ENCODE data around the gene SAXO1.

SAXO1 gene

DNA sequence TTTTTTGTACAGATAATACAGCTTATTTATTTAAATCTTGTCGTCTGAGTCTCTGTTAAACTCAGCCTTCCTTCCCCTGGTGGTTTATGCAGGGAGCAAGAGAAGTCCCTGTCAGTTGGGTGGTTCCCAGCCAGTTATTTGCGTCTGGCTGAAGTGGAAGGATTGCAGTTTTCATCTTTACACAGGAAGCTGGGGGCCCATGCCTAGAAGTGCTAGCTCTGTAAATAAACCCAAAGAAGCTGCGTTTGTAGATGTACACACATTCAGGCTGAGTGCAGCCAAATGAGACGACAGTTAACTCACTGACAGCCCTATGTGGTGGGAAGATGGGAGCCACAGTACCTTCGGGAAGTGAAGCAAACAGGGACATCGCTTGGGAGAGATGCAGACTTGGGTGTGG is 122.1 kb downstream of the SAXO1 start:
- DNase-seq (ENCODE audit: low read depth) = no peak

DNA sequence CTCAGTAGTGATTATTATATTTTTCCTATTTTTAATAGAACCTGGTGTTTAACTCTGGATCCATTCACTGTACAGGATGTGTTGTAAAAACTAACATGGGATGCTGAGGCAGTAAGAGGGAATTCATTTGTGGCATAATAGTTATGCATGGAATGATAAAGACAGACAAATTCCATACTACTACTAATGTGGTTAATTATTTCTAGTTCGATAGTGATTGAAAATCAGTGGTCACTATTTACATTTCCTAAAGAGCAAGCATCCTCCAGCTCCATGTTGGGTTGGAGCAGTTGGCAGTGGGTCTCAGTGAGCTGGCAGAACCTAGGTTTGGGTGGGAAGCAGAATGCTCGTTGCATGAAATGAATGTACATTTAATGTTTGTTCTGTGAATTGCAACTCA is 122.6 kb downstream of the SAXO1 start:
- no peak for DNase-seq (ENCODE audit: low read depth)

DNA sequence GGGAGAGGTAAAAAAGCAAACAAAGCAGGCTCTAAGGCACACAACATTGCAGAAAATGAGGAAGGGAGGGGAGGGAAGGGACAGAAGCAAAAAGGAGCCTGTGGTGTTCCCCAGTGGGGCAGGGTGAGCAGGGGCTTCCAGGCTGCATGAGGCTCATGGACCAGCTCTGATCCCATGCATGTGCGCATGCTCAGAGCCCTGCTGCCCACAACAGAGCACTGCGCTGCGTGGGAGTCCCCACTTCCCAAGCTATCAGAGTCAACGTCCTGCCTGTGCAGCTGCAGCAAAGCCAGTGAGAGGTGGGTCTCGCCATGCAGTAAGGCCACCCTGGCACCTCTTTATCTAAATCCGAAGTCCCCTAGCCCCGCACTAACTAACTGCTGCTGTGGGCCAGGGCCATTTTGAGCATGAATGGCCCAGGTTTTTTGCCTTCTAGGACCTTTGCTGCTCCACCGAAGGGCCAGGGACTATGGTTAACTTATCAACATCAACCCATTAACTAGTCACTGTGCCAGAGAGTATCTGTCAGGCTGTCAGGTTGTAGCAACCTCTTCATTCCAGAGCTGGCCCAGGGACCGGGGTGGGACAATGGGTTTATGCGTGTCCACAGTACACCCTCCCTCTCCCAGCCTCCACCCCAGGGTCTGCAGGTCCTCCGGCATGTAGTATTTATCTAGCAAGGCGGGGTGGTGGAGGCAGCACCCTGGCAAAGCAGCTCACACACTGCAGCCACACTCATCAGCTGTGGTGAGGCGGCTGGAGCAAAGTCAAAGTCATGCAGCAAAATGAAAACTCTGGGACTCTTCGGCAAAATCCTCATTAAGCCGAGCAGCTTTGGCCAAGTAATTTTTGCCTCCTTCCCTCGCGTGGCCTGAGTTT is 123.6 kb downstream of the SAXO1 start:
- no peak for DNase-seq (ENCODE audit: low read depth)

DNA sequence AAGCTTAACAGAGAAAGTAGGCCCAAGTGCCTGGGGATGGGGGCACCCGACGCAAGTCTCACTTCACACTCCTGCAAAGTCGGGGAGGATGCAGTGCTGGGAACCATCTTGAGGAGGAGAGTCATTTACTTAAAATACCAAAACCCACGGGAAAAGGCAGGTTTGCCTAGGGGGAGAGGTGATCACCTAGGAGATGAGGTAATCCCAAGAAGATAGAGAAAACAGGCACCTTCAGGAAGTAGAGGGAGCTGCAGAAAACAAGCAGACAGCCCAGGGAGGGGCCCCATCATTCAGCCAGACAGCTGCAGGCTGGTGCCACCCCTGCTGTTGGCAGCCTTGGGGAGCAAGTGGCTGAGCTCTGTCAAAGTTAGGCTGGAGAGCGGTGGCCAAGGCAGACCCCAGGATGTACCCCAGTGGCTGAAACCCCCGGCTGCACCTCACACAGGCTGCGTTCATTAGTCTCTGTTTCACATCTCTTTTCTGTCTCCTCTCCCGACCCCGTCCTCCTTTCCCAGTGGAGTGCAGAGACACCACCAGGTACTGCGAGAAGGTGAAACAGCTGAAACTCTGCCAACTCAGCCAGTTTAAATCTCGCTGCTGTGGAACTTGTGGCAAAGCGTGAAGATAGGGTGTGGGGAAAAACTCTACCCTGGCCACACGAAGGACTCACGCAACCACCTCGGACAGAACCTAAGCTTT is 124.9 kb downstream of the SAXO1 start:
- no peak for DNase-seq (ENCODE audit: low read depth)

DNA sequence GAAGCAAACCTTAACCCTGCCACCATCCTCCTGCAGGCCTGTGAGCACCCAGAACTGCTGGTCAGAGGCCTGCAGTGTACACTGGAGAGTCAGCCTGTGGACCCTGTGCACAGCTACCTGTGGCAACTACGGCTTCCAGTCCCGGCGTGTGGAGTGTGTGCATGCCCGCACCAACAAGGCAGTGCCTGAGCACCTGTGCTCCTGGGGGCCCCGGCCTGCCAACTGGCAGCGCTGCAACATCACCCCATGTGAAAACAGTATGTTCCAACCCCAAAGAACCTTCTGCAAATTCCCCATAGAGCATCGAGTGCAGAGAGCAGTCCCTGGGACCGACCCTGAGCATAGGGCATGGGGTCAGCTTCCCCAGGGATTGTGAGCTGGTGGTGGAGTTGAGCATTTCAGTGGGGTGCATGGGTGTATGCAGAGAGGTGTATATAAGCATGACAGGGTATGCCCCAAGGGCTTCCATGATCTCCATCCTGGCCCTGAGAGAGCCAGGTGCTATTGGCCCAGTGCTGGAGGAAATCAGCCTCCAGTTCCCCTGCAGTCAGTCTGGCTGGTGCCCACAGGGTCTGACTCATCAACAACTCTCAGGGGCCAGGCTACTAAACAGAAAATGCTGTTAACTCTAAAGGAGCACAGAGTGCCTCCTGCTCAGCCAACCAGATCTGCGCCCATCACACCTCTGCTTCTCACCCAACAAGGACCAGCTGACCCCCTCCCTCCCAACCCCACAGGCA is 126.2 kb downstream of the SAXO1 start:
- no peak for DNase-seq (ENCODE audit: low read depth)

DNA sequence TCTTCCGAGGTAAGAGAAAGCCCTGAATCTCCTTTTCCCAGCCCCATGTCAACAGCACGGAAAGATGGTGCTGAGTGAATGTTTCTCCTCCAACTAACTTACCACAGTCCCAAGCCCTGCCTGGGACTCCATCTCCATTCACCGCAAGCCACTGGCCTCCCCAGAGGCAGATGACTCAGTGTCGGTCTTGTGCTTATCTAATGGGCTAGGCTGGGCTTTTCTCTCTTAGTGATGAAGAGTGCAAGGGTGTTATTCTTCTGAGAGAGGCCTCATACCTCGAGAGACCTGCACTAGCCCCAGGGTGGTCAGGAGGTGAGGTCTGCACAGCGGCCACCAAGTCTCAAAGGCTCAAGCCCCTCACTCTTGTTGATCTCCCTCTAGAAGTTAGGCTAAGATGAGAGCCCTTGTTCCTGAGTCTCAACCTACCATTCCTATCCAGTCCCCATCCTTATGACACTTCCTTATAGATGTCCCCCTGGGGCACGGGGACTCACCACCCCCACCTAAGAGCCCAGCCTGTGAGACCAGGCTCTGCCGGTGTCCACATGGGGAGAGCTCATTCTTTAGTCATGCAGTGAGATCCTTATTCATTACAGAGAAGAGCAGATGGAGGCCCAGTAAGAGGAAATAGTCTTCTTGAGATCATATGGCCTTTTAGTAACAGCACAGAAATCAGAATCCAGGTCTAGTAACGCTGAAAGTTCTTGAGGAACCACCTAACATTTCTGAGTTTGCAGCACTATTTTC is 127.0 kb downstream of the SAXO1 start:
- no peak for DNase-seq (ENCODE audit: low read depth)

DNA sequence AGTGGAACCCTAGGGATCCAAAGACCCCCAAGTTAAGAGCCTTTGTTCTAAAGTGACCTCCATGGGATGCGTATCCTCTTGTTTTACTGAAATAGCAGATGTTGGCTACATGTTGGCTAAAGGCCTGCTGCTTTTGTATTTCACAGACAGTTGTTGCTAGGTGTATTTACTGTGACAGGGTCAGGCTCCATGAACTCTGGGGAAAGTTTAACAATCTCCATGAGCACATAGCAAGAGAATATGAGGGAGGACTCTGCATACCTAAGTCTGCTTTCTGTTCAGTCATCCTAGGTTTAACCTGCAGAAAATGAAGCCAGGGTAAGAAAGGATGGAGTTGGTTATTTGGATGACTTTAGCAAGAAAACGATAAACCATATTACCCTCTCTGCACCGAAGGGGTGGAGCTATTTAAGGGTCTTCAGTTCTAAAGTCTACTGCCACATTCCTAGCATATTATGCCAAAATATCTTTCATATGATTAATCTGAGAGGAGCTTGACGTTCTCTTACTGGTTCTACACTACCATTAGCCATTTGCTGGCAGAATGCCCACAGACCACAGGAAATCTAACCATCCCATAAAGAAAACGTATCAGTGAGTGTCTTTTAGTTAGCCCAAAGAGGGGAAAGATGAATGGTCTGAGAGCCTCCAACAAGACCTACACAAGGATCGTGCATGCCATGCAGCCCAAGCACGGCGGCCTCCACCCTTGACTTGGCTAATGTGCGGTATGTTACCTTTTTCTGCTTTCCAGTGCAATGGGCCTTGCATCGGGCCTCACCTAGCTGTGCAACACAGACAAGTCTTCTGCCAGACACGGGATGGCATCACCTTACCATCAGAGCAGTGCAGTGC is 127.8 kb downstream of the SAXO1 start:
- no peak for DNase-seq (ENCODE audit: low read depth)

DNA sequence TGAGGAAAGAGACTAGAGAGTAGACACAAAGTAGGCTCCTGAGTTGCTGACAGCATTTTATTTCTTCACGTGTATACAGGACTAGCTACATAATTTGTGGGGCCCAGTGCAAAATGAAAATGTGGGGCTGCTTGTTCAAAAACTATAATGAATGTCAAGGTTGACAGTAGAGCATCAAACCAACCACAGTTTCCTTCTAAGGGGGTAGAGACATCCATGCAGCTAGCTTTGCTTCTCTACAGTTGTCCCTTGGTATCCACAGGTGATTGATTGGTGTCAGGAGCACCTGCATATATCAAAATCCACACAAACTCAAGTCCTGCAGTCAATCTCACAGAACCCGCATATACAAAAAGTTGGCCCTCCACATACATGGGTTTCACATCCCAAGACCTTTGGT is 129.6 kb downstream of the SAXO1 start:
- DNase-seq (ENCODE audit: low read depth) = no peak

DNA sequence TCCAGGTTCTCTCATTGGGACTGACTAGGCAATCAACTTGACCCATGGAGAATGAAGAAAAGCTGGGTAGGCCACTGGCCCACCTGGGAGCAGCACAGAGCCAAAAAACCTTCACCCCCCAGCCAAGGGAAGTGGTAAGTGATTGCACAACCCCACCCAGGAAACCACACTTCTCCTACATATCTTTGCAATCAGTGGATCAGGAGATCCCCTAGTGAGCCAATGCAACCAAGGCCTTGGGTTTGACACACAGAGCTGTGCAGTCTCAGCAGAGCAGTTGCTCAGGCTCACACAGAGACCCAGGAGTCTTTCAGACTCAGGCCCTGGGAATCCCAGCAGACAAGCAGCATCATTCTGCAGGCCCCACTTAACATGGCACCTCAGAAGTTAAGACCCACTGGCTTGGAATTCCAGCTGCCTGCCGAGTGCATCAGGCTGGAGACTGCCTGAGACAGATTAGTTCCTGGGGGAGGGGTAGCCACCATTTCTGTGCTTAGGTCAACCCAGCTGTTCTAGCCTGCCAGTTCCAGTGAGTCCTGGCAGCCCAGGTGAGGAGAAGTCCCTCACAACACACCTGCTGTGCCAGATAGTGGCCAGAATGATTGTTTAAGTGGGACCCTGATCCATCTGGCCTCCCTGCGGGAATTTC is 136.4 kb downstream of the SAXO1 start:
- no peak for DNase-seq (ENCODE audit: low read depth)

DNA sequence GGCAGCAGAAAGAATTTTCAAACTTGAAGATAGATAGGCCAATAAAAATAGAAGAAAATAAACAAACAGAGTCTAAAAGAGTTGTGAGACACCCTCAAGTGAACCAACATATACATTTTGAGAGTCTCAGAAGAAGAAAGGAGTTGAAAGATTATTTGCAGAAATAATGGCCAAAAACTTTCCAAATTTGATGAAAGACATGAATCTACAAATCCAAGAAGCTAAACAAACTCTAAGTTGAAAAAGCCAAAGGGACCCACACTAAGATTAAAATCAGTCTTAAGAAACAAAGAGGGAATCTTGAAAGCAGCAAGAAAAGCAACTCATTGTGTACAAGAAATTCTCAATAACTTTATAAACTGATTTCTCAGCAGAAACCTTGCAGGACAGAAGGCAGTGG is 137.0 kb downstream of the SAXO1 start:
- no peak for DNase-seq (ENCODE audit: low read depth)

DNA sequence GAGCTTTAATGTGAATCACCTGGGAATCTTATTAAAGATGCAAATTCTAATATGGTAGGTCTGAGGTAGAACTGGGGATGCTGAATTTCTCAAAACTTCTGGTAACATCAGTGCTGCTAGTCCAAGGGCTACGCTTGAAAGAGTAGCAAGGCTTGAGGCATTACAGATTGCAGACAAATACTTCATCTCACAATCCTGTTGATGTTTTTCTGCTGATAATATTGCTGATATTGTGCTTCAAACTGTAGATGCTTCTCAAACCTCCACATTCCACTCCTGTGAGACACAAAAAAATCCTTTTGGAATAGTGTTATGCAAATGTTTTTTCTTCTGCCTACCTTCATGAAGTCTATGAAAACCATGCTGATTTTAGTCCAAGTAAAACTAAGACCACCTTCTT is 139.5 kb downstream of the SAXO1 start:
- no peak for DNase-seq (ENCODE audit: low read depth)

DNA sequence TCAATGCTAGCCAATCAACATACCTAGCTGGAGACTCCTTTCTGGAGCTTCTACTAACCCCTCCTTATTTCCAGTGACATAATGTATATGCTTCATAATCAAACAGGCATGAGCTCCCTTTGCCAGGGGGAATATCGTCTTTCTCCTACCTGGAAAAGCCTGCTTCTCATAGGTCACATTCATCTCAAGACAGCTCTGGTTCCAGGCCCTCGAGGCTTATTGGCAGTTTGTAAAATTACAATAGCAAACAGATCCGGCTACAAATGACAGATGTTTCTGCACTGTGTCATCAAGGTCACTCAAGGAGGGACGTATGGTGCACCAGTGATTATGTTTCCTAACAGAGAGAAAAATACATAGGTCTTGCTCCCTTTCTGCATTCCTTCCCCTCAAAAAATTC is 140.0 kb downstream of the SAXO1 start:
- DNase-seq (ENCODE audit: low read depth) = no peak

DNA sequence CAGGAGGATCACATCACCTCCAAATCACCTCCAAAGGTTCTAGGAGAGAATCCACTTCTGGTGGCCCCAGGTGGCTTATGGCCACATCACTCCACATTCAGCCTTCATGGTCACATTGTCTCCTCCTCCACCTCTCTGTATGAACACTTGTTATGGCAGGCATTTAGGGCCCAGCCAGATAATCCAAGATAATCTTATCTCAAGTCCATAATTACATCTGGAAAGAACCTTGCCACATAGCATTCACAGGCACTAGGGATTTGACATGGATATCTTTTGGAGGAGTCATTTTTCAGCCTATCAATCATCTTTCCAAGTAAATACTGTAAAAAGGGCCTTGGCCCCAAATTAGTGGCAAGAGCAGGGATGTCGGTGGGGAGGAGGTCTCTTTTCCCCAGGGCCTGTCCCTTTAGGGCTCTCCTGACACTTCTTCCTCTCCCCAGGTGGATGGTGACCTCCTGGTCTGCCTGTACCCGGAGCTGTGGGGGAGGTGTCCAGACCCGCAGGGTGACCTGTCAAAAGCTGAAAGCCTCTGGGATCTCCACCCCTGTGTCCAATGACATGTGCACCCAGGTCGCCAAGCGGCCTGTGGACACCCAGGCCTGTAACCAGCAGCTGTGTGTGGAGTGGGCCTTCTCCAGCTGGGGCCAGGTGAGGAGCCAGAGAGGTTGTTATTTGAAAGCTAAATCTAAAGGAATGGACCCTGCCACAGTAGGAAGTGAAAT is 140.9 kb downstream of the SAXO1 start:
- DNase-seq (ENCODE audit: low read depth) = no peak

DNA sequence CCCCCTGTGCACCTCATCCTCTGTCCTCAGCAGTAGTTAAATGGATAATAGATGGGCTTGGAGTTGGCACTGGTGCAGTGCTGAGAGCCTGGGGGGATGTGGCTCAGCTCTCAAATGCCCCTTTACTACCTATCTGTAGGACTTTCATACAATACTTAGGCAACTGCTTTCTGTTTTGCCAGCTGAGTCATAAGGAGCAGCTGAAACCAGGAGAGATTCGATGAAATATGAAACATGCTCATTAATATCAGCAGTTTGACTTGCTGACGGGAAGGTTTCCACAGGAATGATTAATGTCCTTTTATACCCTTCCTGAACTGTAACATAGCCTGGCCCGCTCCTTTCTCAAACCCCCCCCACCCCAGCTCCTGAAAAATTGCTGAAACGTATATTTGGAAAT is 142.6 kb downstream of the SAXO1 start:
- no peak for DNase-seq (ENCODE audit: low read depth)

DNA sequence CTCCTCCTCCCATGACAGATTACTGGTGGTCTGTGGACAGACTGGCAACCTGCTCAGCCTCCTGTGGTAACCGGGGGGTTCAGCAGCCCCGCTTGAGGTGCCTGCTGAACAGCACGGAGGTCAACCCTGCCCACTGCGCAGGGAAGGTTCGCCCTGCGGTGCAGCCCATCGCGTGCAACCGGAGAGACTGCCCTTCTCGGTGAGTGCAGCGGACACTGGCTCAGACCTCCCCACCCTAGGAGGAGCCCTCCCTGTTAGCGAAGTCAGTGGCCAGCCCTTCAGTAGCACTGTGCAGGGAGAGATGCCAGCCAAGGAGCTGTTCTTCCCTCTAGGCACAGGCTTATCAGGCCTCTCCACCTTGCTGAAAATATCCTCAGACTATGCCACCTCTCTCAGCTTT is 143.5 kb downstream of the SAXO1 start:
- no peak for DNase-seq (ENCODE audit: low read depth)

DNA sequence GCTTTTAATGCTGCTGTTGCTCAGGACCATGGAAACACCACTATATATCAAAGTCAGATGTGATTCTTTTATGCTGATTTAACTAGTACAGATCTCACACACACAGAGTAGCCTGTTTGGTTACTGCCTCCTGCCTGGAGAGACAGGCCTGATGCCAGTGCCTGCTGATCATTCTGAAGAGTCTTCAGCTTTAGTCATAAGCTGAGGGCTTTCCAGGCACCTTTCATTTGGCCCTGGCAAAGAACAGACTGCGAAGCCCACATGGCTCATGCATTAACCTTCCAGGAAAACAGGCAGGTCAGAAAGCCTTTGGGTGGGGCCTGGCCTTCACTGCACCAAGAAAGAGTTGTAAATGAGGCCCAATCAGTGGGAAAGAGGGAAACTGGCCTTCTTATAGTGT is 144.7 kb downstream of the SAXO1 start:
- no peak for DNase-seq (ENCODE audit: low read depth)

DNA sequence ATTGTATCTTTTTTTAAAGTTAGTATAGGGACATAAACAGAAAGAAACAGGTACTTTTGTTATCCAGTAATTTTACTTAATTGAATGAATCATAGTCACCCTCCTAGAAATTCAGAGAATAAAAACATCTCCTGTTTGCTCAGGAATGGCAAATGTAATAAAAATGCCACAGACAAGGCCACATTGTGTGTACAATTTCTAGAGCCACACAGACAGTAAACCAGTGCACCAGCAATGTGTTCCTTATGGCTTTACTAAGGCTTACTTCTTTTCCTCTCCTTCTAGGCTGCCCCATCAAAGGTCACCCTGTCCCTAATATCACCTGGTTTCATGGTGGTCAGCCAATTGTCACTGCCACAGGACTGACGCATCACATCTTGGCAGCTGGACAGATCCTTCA is 145.5 kb downstream of the SAXO1 start:
- no peak for DNase-seq (ENCODE audit: low read depth)

DNA sequence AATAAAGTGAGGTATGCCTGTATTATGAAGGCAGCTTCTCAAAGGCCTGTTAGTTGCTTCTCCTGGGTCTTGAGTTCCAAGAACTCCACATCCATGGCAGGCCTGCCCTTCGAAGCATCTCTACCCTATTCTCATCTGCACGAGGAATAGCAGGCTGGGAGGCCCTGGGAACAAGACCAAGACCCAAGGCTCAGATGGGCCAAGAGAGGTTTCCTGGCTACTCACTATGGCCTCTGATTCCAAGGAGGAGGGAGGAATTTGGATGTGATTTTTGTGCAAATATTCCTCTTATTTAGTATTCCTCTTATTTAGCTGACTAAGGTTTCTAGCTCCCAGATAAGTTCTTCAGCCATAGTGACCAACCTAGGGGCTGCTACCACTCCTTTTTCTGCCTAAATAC is 151.3 kb downstream of the SAXO1 start:
- no peak for DNase-seq (ENCODE audit: low read depth)

DNA sequence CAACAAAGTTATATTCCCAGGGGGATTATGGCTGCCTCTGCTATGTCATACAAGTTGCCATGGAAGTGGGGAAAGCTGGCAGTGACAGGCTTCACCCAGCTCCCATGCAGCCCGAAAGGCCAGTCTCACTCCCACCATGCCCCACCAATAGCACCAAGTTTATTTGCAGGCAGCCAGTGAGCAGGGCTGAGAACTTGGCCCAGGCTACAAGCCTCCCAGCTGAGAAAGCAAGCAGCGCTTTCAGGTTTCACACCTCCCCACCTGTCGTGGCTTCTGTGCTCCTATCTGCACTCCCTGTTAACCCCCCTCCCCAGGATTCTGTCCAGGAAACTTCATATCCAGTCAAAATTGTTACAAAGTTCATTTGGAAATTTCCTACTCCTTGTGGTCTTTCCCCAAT is 155.0 kb downstream of the SAXO1 start:
- DNase-seq (ENCODE audit: low read depth) = no peak
